ENCODE data around the gene CACNB2. TPM values are rescaled to one million over a fixed set of nuclear protein-coding genes. Genes with fewer than 3 reads are reported as not detected.

The CACNB2 gene
- total RNA-seq, 1 donor from 2014 or later: not detected

- no peak for DNase-seq (ENCODE audit: low read depth, low spot score)
Measured at GRCh38 chr10:18332484-18332883, 192.3 kb downstream of the CACNB2 start.

- DNase-seq (ENCODE audit: low read depth, low spot score): no peak
Measured at GRCh38 chr10:18333621-18334020, 193.4 kb downstream of the CACNB2 start.

GRCh38 chr10:18334116-18334867 is 194.1 kb downstream of the CACNB2 start:
- no peak for DNase-seq (ENCODE audit: low read depth, low spot score)

GRCh38 chr10:18340496-18341051 is 200.3 kb downstream of the CACNB2 start:
- DNase-seq (ENCODE audit: low read depth, low spot score): no peak

GRCh38 chr10:18341055-18341454 is 200.8 kb downstream of the CACNB2 start:
- no peak for DNase-seq (ENCODE audit: low read depth, low spot score)

- no peak for DNase-seq (ENCODE audit: low read depth, low spot score)
Measured at GRCh38 chr10:18343573-18343972, 203.3 kb downstream of the CACNB2 start.

GRCh38 chr10:18345308-18345707 is 205.1 kb downstream of the CACNB2 start:
- DNase-seq (ENCODE audit: low read depth, low spot score): no peak

- DNase-seq (ENCODE audit: low read depth, low spot score): no peak
Measured at GRCh38 chr10:18350340-18350739, 210.1 kb downstream of the CACNB2 start.

GRCh38 chr10:18351421-18351820 is 211.2 kb downstream of the CACNB2 start:
- DNase-seq (ENCODE audit: low read depth, low spot score): no peak

GRCh38 chr10:18352175-18352574 is 212.0 kb downstream of the CACNB2 start:
- DNase-seq (ENCODE audit: low read depth, low spot score): no peak

- no peak for DNase-seq (ENCODE audit: low read depth, low spot score)
Measured at GRCh38 chr10:18359812-18360211, 219.6 kb downstream of the CACNB2 start.

- no peak for DNase-seq (ENCODE audit: low read depth, low spot score)
Measured at GRCh38 chr10:18362892-18363291, 222.7 kb downstream of the CACNB2 start.

GRCh38 chr10:18364987-18365775 is 225.0 kb downstream of the CACNB2 start:
- no peak for DNase-seq (ENCODE audit: low read depth, low spot score)

GRCh38 chr10:18367840-18368239 is 227.6 kb downstream of the CACNB2 start:
- DNase-seq (ENCODE audit: low read depth, low spot score): no peak

GRCh38 chr10:18368273-18368672 is 228.0 kb downstream of the CACNB2 start:
- DNase-seq (ENCODE audit: low read depth, low spot score): no peak

- no peak for DNase-seq (ENCODE audit: low read depth, low spot score)
Measured at GRCh38 chr10:18368682-18369081, 228.5 kb downstream of the CACNB2 start.

- no peak for DNase-seq (ENCODE audit: low read depth, low spot score)
Measured at GRCh38 chr10:18369859-18370473, 229.7 kb downstream of the CACNB2 start.

GRCh38 chr10:18376650-18377049 is 236.4 kb downstream of the CACNB2 start:
- DNase-seq (ENCODE audit: low read depth, low spot score): no peak

GRCh38 chr10:18377898-18378297 is 237.7 kb downstream of the CACNB2 start:
- no peak for DNase-seq (ENCODE audit: low read depth, low spot score)

GRCh38 chr10:18378766-18379165 is 238.5 kb downstream of the CACNB2 start:
- DNase-seq (ENCODE audit: low read depth, low spot score): no peak

GRCh38 chr10:18381679-18382078 is 241.5 kb downstream of the CACNB2 start:
- DNase-seq (ENCODE audit: low read depth, low spot score): no peak

- no peak for DNase-seq (ENCODE audit: low read depth, low spot score)
Measured at GRCh38 chr10:18397906-18398305, 257.7 kb downstream of the CACNB2 start.

Measured in pulmonary artery endothelial cell (primary cell).